Urinary bladder (tissue), 4 donors: ENCODE measurements around the gene SHPK. TPM values are rescaled to one million over a fixed set of nuclear protein-coding genes. Genes with fewer than 3 reads are reported as not detected.

Source experiments
- DNase-seq: peaks from one replicate; pipeline ENCODE4 v3.0.0-alpha.2; 2015; ENCODE audit errors: extremely low spot score
- H3K27ac ChIP-seq: one replicate; pipeline ENCODE4 v1.5.1; 2013; ENCODE audit warnings: low read depth, mild to moderate bottlenecking, moderate library complexity
- H3K36me3 ChIP-seq: one replicate; pipeline ENCODE4 v1.6.1; 2013; ENCODE audit warnings: mild to moderate bottlenecking, moderate library complexity; ENCODE audit not compliant: insufficient read depth
- H3K4me1 ChIP-seq: one replicate; pipeline ENCODE4 v1.6.1; 2013; ENCODE audit warnings: mild to moderate bottlenecking, moderate library complexity; ENCODE audit not compliant: insufficient read depth
- H3K4me3 ChIP-seq: one replicate; pipeline ENCODE4 v1.5.1; 2013; ENCODE audit warnings: low read depth, low read length
- WGBS: extraction: QIAGEN DNeasy Blood & Tissue Kit; methylation state at CpG from one replicate; pipeline ENCODE4 v1.1.7; 2013; 5-methylcytosine and 5-hydroxymethylcytosine counted together
- polyA plus RNA-seq: library from polyadenylated mRNA; stranded (reverse); fragments of 200-250 nt; gene quantifications from one replicate; pipeline ENCODE4 v1.2.3, GENCODE V29; 2013
- total RNA-seq: library from RNA; depleted of rRNA; stranded (reverse); fragments of >200 nt; gene quantifications from one replicate; pipeline ENCODE4 v1.2.3, GENCODE V29; 2014
- donor health status: healthy with polysubstance abuse.
- donor health status: healthy.

The SHPK gene
- total and polyA plus RNA-seq, 2 donors, result 8.0 to 12.6 TPM

GRCh38 chr17:3627769-3628167 is 8.3 kb downstream of the SHPK start:
- 83% methylated on average over 11 of the region's 11 CpGs for WGBS
- no peaks in the 10 kb centered on the region for H3K4me1 ChIP-seq
- no peak overlapping the region for H3K4me3 ChIP-seq
- peaks cover 6% of the 10 kb centered on the region for H3K36me3 ChIP-seq
- no peak overlapping the region for H3K27ac ChIP-seq
- no peak for DNase-seq

GRCh38 chr17:3626831-3627768 is 8.9 kb downstream of the SHPK start:
- no peak for DNase-seq
- H3K36me3 ChIP-seq, result peaks cover 6% of the 10 kb centered on the region
- WGBS, result 82% methylated on average over 16 of the region's 16 CpGs
- H3K27ac ChIP-seq, result no peak overlapping the region
- no peak overlapping the region for H3K4me3 ChIP-seq
- no peaks in the 10 kb centered on the region for H3K4me1 ChIP-seq

GRCh38 chr17:3622977-3623594 is 13.0 kb downstream of the SHPK start:
- H3K4me3 ChIP-seq, result no peak overlapping the region
- no peak overlapping the region for H3K27ac ChIP-seq
- no peak for DNase-seq
- WGBS, result 96% methylated on average over 16 of the region's 16 CpGs
- peaks cover 8% of the 10 kb centered on the region for H3K36me3 ChIP-seq
- H3K4me1 ChIP-seq, result no peaks in the 10 kb centered on the region

GRCh38 chr17:3621146-3621720 is 14.8 kb downstream of the SHPK start:
- DNase-seq, result no peak
- WGBS, result 96% methylated on average over 8 of the region's 8 CpGs
- Histone ChIP-seq H3K4me3 (no peak overlapping the region), H3K4me1 (no peaks in the 10 kb centered on the region), H3K27ac (no peak overlapping the region), H3K36me3 (peaks cover 6% of the 10 kb centered on the region)

GRCh38 chr17:3615160-3615870 is 20.7 kb downstream of the SHPK start:
- DNase-seq, result no peak
- Histone ChIP-seq H3K4me3 (no peak overlapping the region), H3K36me3 (peaks cover 5% of the 10 kb centered on the region), H3K27ac (no peak overlapping the region), H3K4me1 (no peaks in the 10 kb centered on the region)
- 95% methylated on average over 18 of the region's 18 CpGs for WGBS

- Histone ChIP-seq H3K4me1 (no peaks in the 10 kb centered on the region), H3K27ac (no peak overlapping the region), H3K36me3 (peaks cover 2% of the 10 kb centered on the region), H3K4me3 (no peak overlapping the region)
- DNase-seq, result no peak
- 93% methylated on average over 6 of the region's 6 CpGs for WGBS
Observed at GRCh38 chr17:3613124-3613523, 22.9 kb downstream of the SHPK start.

- Histone ChIP-seq H3K4me3 (no peak overlapping the region), H3K36me3 (peaks cover 2% of the 10 kb centered on the region), H3K27ac (no peak overlapping the region), H3K4me1 (no peaks in the 10 kb centered on the region)
- DNase-seq, result no peak
- 87% methylated on average over 14 of the region's 14 CpGs for WGBS
Observed at GRCh38 chr17:3610523-3610922, 25.5 kb downstream of the SHPK start.

GRCh38 chr17:3609689-3610088 is 26.4 kb downstream of the SHPK start:
- H3K4me1 ChIP-seq, result no peaks in the 10 kb centered on the region
- no peak for DNase-seq
- no peak overlapping the region for H3K4me3 ChIP-seq
- 88% methylated on average over 10 of the region's 10 CpGs for WGBS
- H3K27ac ChIP-seq, result no peak overlapping the region
- peaks cover 2% of the 10 kb centered on the region for H3K36me3 ChIP-seq

- H3K27ac ChIP-seq, result no peak overlapping the region
- H3K36me3 ChIP-seq, result no peaks in the 10 kb centered on the region
- no peaks in the 10 kb centered on the region for H3K4me1 ChIP-seq
- DNase-seq, result no peak
- WGBS, result 94% methylated on average over 4 of the region's 4 CpGs
- H3K4me3 ChIP-seq, result no peak overlapping the region
Observed at GRCh38 chr17:3603870-3604259, 32.2 kb downstream of the SHPK start.

GRCh38 chr17:3603119-3603869 is 32.8 kb downstream of the SHPK start:
- 90% methylated on average over 17 of the region's 17 CpGs for WGBS
- no peak overlapping the region for H3K27ac ChIP-seq
- no peak for DNase-seq

GRCh38 chr17:3602499-3602898 is 33.6 kb downstream of the SHPK start:
- WGBS, result 78% methylated on average over 16 of the region's 16 CpGs
- DNase-seq, result no peak
- no peak overlapping the region for H3K27ac ChIP-seq
- no peaks in the 10 kb centered on the region for H3K4me1 ChIP-seq
- no peaks in the 10 kb centered on the region for H3K36me3 ChIP-seq
- no peak overlapping the region for H3K4me3 ChIP-seq

More at GRCh38 chr17:3603119-3603869, 32.8 kb downstream of the SHPK start:
- no peaks in the 10 kb centered on the region for H3K4me1 ChIP-seq
- H3K36me3 ChIP-seq, result no peaks in the 10 kb centered on the region
- H3K4me3 ChIP-seq, result no peak overlapping the region

- 91% methylated on average over 15 of the region's 15 CpGs for WGBS
- Histone ChIP-seq H3K4me1 (no peaks in the 10 kb centered on the region), H3K36me3 (no peaks in the 10 kb centered on the region), H3K4me3 (no peak overlapping the region), H3K27ac (no peak overlapping the region)
- DNase-seq, result no peak
Observed at GRCh38 chr17:3600529-3601205, 35.4 kb downstream of the SHPK start.
